CD14-positive monocyte (primary cell): ENCODE results near the gene NAE1. TPM values are rescaled to one million over a fixed set of nuclear protein-coding genes. Genes with fewer than 3 reads are reported as not detected.

Experiments used
- DNase-seq, 3 donors: peaks; one replicate each; pipeline ENCODE4 v3.0.0-alpha.2; 2011 to 2022
- H2AFZ ChIP-seq: 2 replicates; pipeline ENCODE4 v1.6.0; 2012; ENCODE audit warnings: mild to moderate bottlenecking, low read depth, low read length, inconsistent platforms; ENCODE audit not compliant: insufficient read depth, poor library complexity, severe bottlenecking
- H3K27ac ChIP-seq, 2 donors: 1 replicate in 1 of 2; 2 replicates in 1 of 2; pipeline ENCODE4 v1.5.1; 2012 to 2013; ENCODE audit warnings: low read length in 2 of 2, control low read depth in 1 of 2, inconsistent platforms in 1 of 2, low read depth in 1 of 2, mild to moderate bottlenecking in 1 of 2
- H3K27me3 ChIP-seq, 2 donors: one replicate each; pipeline versions ENCODE4 v1.6.0 to v1.6.1; 2011 to 2013; ENCODE audit warnings: low read length in 2 of 2; ENCODE audit not compliant: control insufficient read depth in 2 of 2, insufficient read depth in 2 of 2
- H3K36me3 ChIP-seq, 2 donors: replicated peaks in 1 of 2; 1 replicate in 1 of 2; 2 replicates in 1 of 2; pipeline versions ENCODE4 v1.5.1 to v1.6.1; 2012 to 2013; ENCODE audit warnings: low read length in 2 of 2, control low read depth in 1 of 2, inconsistent platforms in 1 of 2, mild to moderate bottlenecking in 1 of 2; ENCODE audit not compliant: insufficient read depth in 2 of 2, control insufficient read depth in 1 of 2
- H3K4me1 ChIP-seq, 2 donors: 1 replicate in 1 of 2; 2 replicates in 1 of 2; pipeline versions ENCODE4 v1.5.1 to v1.6.1; 2012 to 2013; ENCODE audit warnings: low read length in 2 of 2, control low read depth in 1 of 2, inconsistent platforms in 1 of 2, mild to moderate bottlenecking in 1 of 2, moderate library complexity in 1 of 2; ENCODE audit not compliant: insufficient read depth in 2 of 2, control insufficient read depth in 1 of 2
- H3K4me2 ChIP-seq: replicated peaks from 2 replicates; pipeline ENCODE3; 2012; ENCODE audit warnings: low read length, moderate library complexity, mild to moderate bottlenecking; ENCODE audit not compliant: poor library complexity, severe bottlenecking; ENCODE audit errors: extremely low read depth
- H3K4me3 ChIP-seq, 3 experiments: fragments of 200-600 bp in 1 of 3; sonication (generic) in 1 of 3; replicated peaks in 1 of 3; 1 replicate in 2 of 3; 2 replicates in 1 of 3; pipeline ENCODE4 v1.5.1; 2011 to 2013; ENCODE audit warnings: low read length in 3 of 3, mild to moderate bottlenecking in 3 of 3, control low read depth in 2 of 3, low read depth in 2 of 3, inconsistent platforms in 1 of 3, moderate library complexity in 1 of 3
- H3K79me2 ChIP-seq: 2 replicates; pipeline ENCODE4 v1.6.0; 2012; ENCODE audit warnings: mild to moderate bottlenecking, control low read depth, inconsistent platforms, low read length, moderate library complexity; ENCODE audit not compliant: insufficient read depth
- H3K9ac ChIP-seq: 2 replicates; pipeline ENCODE4 v1.6.0; 2017; ENCODE audit warnings: low read length, mild to moderate bottlenecking; ENCODE audit not compliant: insufficient read depth, poor library complexity, severe bottlenecking
- H3K9me3 ChIP-seq, 2 donors: replicated peaks in 1 of 2; 1 replicate in 1 of 2; 2 replicates in 1 of 2; pipeline versions ENCODE4 v1.5.1 to v1.6.1; 2012 to 2013; ENCODE audit warnings: low read length in 2 of 2, control low read depth in 1 of 2; ENCODE audit not compliant: control insufficient read depth in 1 of 2, insufficient read depth in 1 of 2
- H4K20me1 ChIP-seq: 2 replicates; pipeline ENCODE4 v1.6.0; 2012; ENCODE audit warnings: mild to moderate bottlenecking, low read length, control low read depth, moderate library complexity; ENCODE audit not compliant: insufficient read depth
- H3K27ac Mint-ChIP-seq, 7 donors: one replicate each; pipeline ENCODE4 v1.8.0; 2020; ENCODE audit warnings: mild to moderate bottlenecking in 7 of 7, mixed read lengths in 7 of 7, moderate library complexity in 6 of 7, inconsistent platforms in 2 of 7
- H3K27me3 Mint-ChIP-seq, 3 donors: one replicate each; pipeline ENCODE4 v1.8.0; 2021 to 2022; ENCODE audit warnings: low read depth in 3 of 3, mild to moderate bottlenecking in 3 of 3, mixed read lengths in 3 of 3, moderate library complexity in 3 of 3, inconsistent platforms in 1 of 3
- H3K36me3 Mint-ChIP-seq, 2 donors: one replicate each; pipeline ENCODE4 v1.8.0; 2020; ENCODE audit warnings: mixed read lengths in 2 of 2, inconsistent platforms in 1 of 2, mild to moderate bottlenecking in 1 of 2
- H3K4me1 Mint-ChIP-seq: one replicate; pipeline ENCODE4 v1.8.0; 2020; ENCODE audit warnings: mild to moderate bottlenecking, mixed read lengths
- H3K4me3 Mint-ChIP-seq, 2 donors: one replicate each; pipeline ENCODE4 v1.8.0; 2020; ENCODE audit warnings: mild to moderate bottlenecking in 2 of 2, mixed read lengths in 2 of 2, moderate library complexity in 1 of 2
- H3K9me3 Mint-ChIP-seq, 7 donors: one replicate each; pipeline ENCODE4 v1.8.0; 2020 to 2022; ENCODE audit warnings: mixed read lengths in 7 of 7, mild to moderate bottlenecking in 6 of 7, moderate library complexity in 6 of 7, inconsistent platforms in 2 of 7
- WGBS: methylation state at CpG from one replicate; pipeline ENCODE4 v1.1.5; 2013; ENCODE audit warnings: missing lambda C conversion rate; ENCODE audit not compliant: insufficient coverage; 5-methylcytosine and 5-hydroxymethylcytosine counted together
- intact Hi-C, 2 donors: fragments of 100-400 bp; cut with micrococcal nuclease; formaldehyde crosslinking; loops; one replicate each; pipeline versions ENCODE4 v1.15.0 to v1.15.1; 2023
- polyA plus RNA-seq, 3 donors: library from polyadenylated mRNA; depleted of rRNA in 1 of 3; unstranded in 2 of 3; stranded (reverse) in 1 of 3; fragments of 300-500 nt in 2 of 3; fragments of >200 nt in 1 of 3; fragmentation: Illumina TruSeq in 2 of 3; gene quantifications; 1 replicate in 2 of 3; 2 replicates in 1 of 3; pipeline ENCODE4 v1.2.3, GENCODE V29; 2012 to 2021
- TF ChIP-seq, protein P1 (sequence below): fragments of 200-600 bp; IDR thresholded peaks from one replicate; pipeline ENCODE4 v1.8.0; 2022; ENCODE audit warnings: antibody characterized with exemption, mild to moderate bottlenecking

The NAE1 gene
- polyA plus RNA-seq, 3 donors, result 10.8 to 18.6 (median 16.8) TPM

GRCh38 chr16:66811043-66811442 is 19.7 kb downstream of the NAE1 start:
- TF ChIP-seq, protein P1, sequence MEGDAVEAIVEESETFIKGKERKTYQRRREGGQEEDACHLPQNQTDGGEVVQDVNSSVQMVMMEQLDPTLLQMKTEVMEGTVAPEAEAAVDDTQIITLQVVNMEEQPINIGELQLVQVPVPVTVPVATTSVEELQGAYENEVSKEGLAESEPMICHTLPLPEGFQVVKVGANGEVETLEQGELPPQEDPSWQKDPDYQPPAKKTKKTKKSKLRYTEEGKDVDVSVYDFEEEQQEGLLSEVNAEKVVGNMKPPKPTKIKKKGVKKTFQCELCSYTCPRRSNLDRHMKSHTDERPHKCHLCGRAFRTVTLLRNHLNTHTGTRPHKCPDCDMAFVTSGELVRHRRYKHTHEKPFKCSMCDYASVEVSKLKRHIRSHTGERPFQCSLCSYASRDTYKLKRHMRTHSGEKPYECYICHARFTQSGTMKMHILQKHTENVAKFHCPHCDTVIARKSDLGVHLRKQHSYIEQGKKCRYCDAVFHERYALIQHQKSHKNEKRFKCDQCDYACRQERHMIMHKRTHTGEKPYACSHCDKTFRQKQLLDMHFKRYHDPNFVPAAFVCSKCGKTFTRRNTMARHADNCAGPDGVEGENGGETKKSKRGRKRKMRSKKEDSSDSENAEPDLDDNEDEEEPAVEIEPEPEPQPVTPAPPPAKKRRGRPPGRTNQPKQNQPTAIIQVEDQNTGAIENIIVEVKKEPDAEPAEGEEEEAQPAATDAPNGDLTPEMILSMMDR, result no peak
- no peaks in the 10 kb centered on the region for H3K27me3 ChIP-seq
- no peak overlapping the region for H3K4me2 ChIP-seq
- no peak overlapping the region for H2AFZ ChIP-seq
- H3K4me3 ChIP-seq, result no peak overlapping the region
- Mint-ChIP-seq H3K4me3 (no peak overlapping the region), H3K27ac (no peak overlapping the region), H3K9me3 (no peaks in the 10 kb centered on the region), H3K36me3 (peaks cover 58 to 77% of the 10 kb centered on the region in 2 donors), H3K27me3 (no peaks in the 10 kb centered on the region), H3K4me1 (no peaks in the 10 kb centered on the region)
- WGBS, result 85% methylated on average over 3 of the region's 7 CpGs
- H3K4me1 ChIP-seq, result no peaks in the 10 kb centered on the region
- H3K27ac ChIP-seq, result no peak overlapping the region
- no peaks in the 10 kb centered on the region for H3K9me3 ChIP-seq
- no peak overlapping the region for H3K9ac ChIP-seq
- DNase-seq, result no peak
- intact Hi-C loops, result no loop called here
- H3K79me2 ChIP-seq, result no peaks in the 10 kb centered on the region
- H4K20me1 ChIP-seq, result no peaks in the 10 kb centered on the region
- H3K36me3 ChIP-seq, result peaks cover 45 to 91% of the 10 kb centered on the region in 2 donors

- H3K79me2 ChIP-seq, result no peaks in the 10 kb centered on the region
- H3K27me3 ChIP-seq, result no peaks in the 10 kb centered on the region
- TF ChIP-seq, protein P1, result no peak
- no peak for DNase-seq
- intact Hi-C loops, result no loop called here
- H3K27ac ChIP-seq, result no peak overlapping the region
- Mint-ChIP-seq H3K27me3 (no peaks in the 10 kb centered on the region), H3K36me3 (peaks cover 61 to 75% of the 10 kb centered on the region in 2 donors), H3K4me3 (no peak overlapping the region), H3K9me3 (no peaks in the 10 kb centered on the region), H3K27ac (no peak overlapping the region), H3K4me1 (no peaks in the 10 kb centered on the region)
- WGBS, result 80% methylated on average over 1 of the region's 4 CpGs
- H3K4me3 ChIP-seq, result no peak overlapping the region
- H3K36me3 ChIP-seq, result peaks cover 48 to 91% of the 10 kb centered on the region in 2 donors
- no peak overlapping the region for H3K9ac ChIP-seq
- no peaks in the 10 kb centered on the region for H3K9me3 ChIP-seq
- no peak overlapping the region for H2AFZ ChIP-seq
- H4K20me1 ChIP-seq, result no peaks in the 10 kb centered on the region
- H3K4me1 ChIP-seq, result no peaks in the 10 kb centered on the region
- H3K4me2 ChIP-seq, result no peak overlapping the region
Measured at GRCh38 chr16:66810391-66810790, 20.4 kb downstream of the NAE1 start.
